K562 (cell line): ENCODE results near the gene C6orf89. TPM values are rescaled to one million over a fixed set of nuclear protein-coding genes. Genes with fewer than 3 reads are reported as not detected.
A peak's percentile ranks its signal among the peaks of the same experiment; 100 is the strongest.

Experiments
- ATAC-seq: fragments of 200-7000 bp; cut with Tn5 transposase; 3 replicates; pipeline ENCODE4 v1.9.1; 2020; ENCODE audit warnings: moderate library complexity
- BruUV-seq: library from RNA; stranded (reverse); fragments of 400-500 nt; replicated peaks from 2 replicates; lab custom pipeline; 2021; lab: Mats Ljungman, UMichigan
- CTCF ChIA-PET: fragments of 300-600 bp; formaldehyde crosslinking; extraction: SDS; loops from one replicate; lab custom pipeline; 2021; ENCODE audit warnings: low intra/inter-chr PET ratio; lab: Yijun Ruan, JAX
- POLR2A ChIA-PET: fragments of 300-600, 350-650 bp; sonication (Branson Sonifier 250); formaldehyde crosslinking; extraction: SDS; loops from one replicate; lab custom pipeline; 2021; ENCODE audit warnings: antibody characterized with exemption, inconsistent platforms; lab: Yijun Ruan, JAX
- DNase-seq, 4 experiments: peaks; one replicate each; pipeline versions ENCODE4 v3.0.0 to v3.0.0-alpha.2; 2011 to 2018; ENCODE audit warnings: low spot score in 3 of 4, mixed read lengths in 3 of 4; ENCODE audit errors: extremely low read depth in 1 of 4
- FAIRE-seq: peaks from 2 replicates; lab custom pipeline; 2011; peaks lifted over from hg19 to GRCh38; lab: Jason Lieb, UNC
- H2AFZ ChIP-seq: 2 replicates; pipeline ENCODE4 v1.6.0; 2011; ENCODE audit warnings: low read depth, low read length, control low read depth, inconsistent platforms
- H3K27ac ChIP-seq: fragments of 200-600 bp; 3 replicates; pipeline ENCODE4 v1.8.0; 2011; ENCODE audit warnings: low read depth, mild to moderate bottlenecking, control low read depth, inconsistent platforms, low read length, moderate library complexity, mixed read lengths; ENCODE audit errors: extremely low read depth
- H3K27me3 ChIP-seq, 2 experiments: fragments of 300-600 bp in 1 of 2; 2 replicates in 1 of 2; 3 replicates in 1 of 2; pipeline versions ENCODE4 v1.6.0 to v1.8.0; 2011; ENCODE audit warnings: inconsistent platforms in 2 of 2, low read length in 2 of 2, mild to moderate bottlenecking in 1 of 2, mixed read lengths in 1 of 2, moderate library complexity in 1 of 2; ENCODE audit not compliant: control insufficient read depth in 2 of 2, insufficient read depth in 2 of 2
- H3K36me3 ChIP-seq: fragments of 300-600 bp; 3 replicates; pipeline ENCODE4 v1.8.0; 2011; ENCODE audit warnings: mild to moderate bottlenecking, low read length, inconsistent platforms; ENCODE audit not compliant: control insufficient read depth, insufficient read depth
- H3K4me1 ChIP-seq, 2 experiments: fragments of 200-600 bp in 1 of 2; replicated peaks in 1 of 2; 2 replicates in 1 of 2; 3 replicates in 1 of 2; pipeline versions ENCODE4 v1.5.1 to v1.8.0; 2011; ENCODE audit warnings: inconsistent platforms in 2 of 2, low read length in 2 of 2, mild to moderate bottlenecking in 1 of 2, mixed read lengths in 1 of 2, moderate library complexity in 1 of 2; ENCODE audit not compliant: control insufficient read depth in 2 of 2, insufficient read depth in 2 of 2
- H3K4me2 ChIP-seq: 2 replicates; pipeline ENCODE4 v1.6.1; 2011; ENCODE audit warnings: low read length, control low read depth, inconsistent platforms, mixed read lengths; ENCODE audit not compliant: insufficient read depth
- H3K4me3 ChIP-seq: fragments of 200-600 bp; sonication (generic), shearing (Covaris generic); 2 replicates; pipeline ENCODE4 v1.5.1; 2016; ENCODE audit warnings: control low read depth, inconsistent platforms
- H3K79me2 ChIP-seq: fragments of 200-600 bp; 3 replicates; pipeline ENCODE4 v1.8.0; 2011; ENCODE audit warnings: low read length, inconsistent platforms; ENCODE audit not compliant: control insufficient read depth, insufficient read depth
- H3K9ac ChIP-seq, 2 experiments: 2 replicates each; pipeline versions ENCODE4 v1.6.0 to v1.6.1; 2011; ENCODE audit warnings: low read depth in 2 of 2, low read length in 2 of 2, control low read depth in 1 of 2, inconsistent platforms in 1 of 2, mild to moderate bottlenecking in 1 of 2, mixed read lengths in 1 of 2; ENCODE audit not compliant: insufficient read depth in 1 of 2
- H3K9me1 ChIP-seq: one replicate; pipeline ENCODE4 v1.6.0; 2011; ENCODE audit warnings: inconsistent platforms, mild to moderate bottlenecking, low read length, moderate library complexity; ENCODE audit not compliant: control insufficient read depth, insufficient read depth
- H3K9me3 ChIP-seq: replicated peaks from 2 replicates; pipeline ENCODE4 v1.5.1; 2011; ENCODE audit warnings: low read depth, low read length, inconsistent platforms; ENCODE audit not compliant: control insufficient read depth, insufficient read depth
- H4K20me1 ChIP-seq: replicated peaks from 2 replicates; pipeline ENCODE4 v1.6.1; 2011; ENCODE audit warnings: low read length, inconsistent platforms, mixed read lengths; ENCODE audit not compliant: control insufficient read depth, insufficient read depth
- GTF2B ChIP-seq: IDR thresholded peaks from 2 replicates; pipeline ENCODE4 v1.6.1; 2011; ENCODE audit not compliant: insufficient read length; ENCODE audit errors: extremely low read depth
- HNRNPUL1 ChIP-seq: fragments of 200-400 bp; formaldehyde crosslinking; IDR thresholded peaks from 2 replicates; pipeline ENCODE4 v1.6.1; 2017; ENCODE audit warnings: low read length
- MEIS2 ChIP-seq: fragments of 450-650 bp; IDR thresholded peaks from 2 replicates; pipeline ENCODE4 v1.6.1; 2014; ENCODE audit warnings: mild to moderate bottlenecking; ENCODE audit not compliant: partially characterized antibody
- MYC ChIP-seq, 2 experiments: fragments of 250-450 bp in 1 of 2; sonication (Bioruptor Pico) in 1 of 2; IDR thresholded peaks; 2 replicates each; pipeline versions ENCODE4 v1.5.1 to v1.6.1; 2012 to 2021; ENCODE audit warnings: low read depth in 2 of 2, borderline replicate concordance in 1 of 2, improper control_type of control experiment in 1 of 2, low read length in 1 of 2, mild to moderate bottlenecking in 1 of 2, moderate library complexity in 1 of 2
- TSHZ1 ChIP-seq: fragments of 250-450 bp; sonication (Bioruptor Pico); IDR thresholded peaks from 2 replicates; pipeline ENCODE4 v1.4.0; 2020; ENCODE audit warnings: mild to moderate bottlenecking, moderate library complexity
- ZKSCAN1 ChIP-seq: fragments of 150-350 bp; IDR thresholded peaks from 2 replicates; pipeline ENCODE4 v1.6.1; 2016; ENCODE audit warnings: low read depth, low read length
- ZNF668 ChIP-seq: fragments of 250-450 bp; sonication (Bioruptor Pico); IDR thresholded peaks from 2 replicates; pipeline ENCODE4 v1.8.0; 2022; ENCODE audit warnings: mild to moderate bottlenecking, inconsistent platforms
- ZNF780A ChIP-seq: fragments of 250-450 bp; sonication (Bioruptor Pico); IDR thresholded peaks from 2 replicates; pipeline ENCODE4 v1.5.0; 2021; ENCODE audit warnings: mild to moderate bottlenecking
- WGBS: fragments of 100-300 bp; shearing (Covaris generic); methylation state at CpG from one replicate; pipeline ENCODE4 v1.1.6; 2016; ENCODE audit warnings: low coverage, mixed read lengths; ENCODE audit not compliant: insufficient coverage; ENCODE audit errors: missing lambda C conversion rate; 5-methylcytosine and 5-hydroxymethylcytosine counted together
- in situ Hi-C: fragments of 300-500 bp; cut with MboI; formaldehyde crosslinking; loops from 4 replicates; pipeline ENCODE4 v1.15.0; 2018; ENCODE audit warnings: inconsistent platforms, mixed read lengths
- intact Hi-C: fragments of 100-400 bp; cut with micrococcal nuclease; formaldehyde crosslinking; loops from 2 replicates; pipeline ENCODE4 v1.14.2; 2022
- polyA plus RNA-seq, 8 experiments: library from polyadenylated mRNA; depleted of rRNA in 4 of 8; stranded (reverse) in 5 of 8; unstranded in 3 of 8; fragments of >200 nt; fragmentation: Nextera tagmentation in 2 of 8; fragmentation: Illumina TruSeq in 1 of 8; extraction: Ambion mirVana in 2 of 8; extraction: Trizol in 1 of 8; gene quantifications; 2 replicates each; pipeline versions ENCODE4 v1.2.1 to v1.2.3, GENCODE V29; 2011 to 2014; ENCODE audit warnings: inconsistent platforms in 1 of 8, missing spikeins in 1 of 8
- total RNA-seq, 7 experiments: library from RNA; depleted of rRNA in 6 of 7; stranded (reverse); fragments of >200 nt in 6 of 7; fragmentation: Illumina TruSeq in 2 of 7; extraction: Trizol in 2 of 7; gene quantifications; 2 replicates each; pipeline versions ENCODE4 v1.2.1 to v1.2.3, GENCODE V29; 2011 to 2021; ENCODE audit warnings: low replicate concordance in 1 of 7

The C6orf89 gene
- total and polyA plus RNA-seq, 9 of the 15 experiments (the other 6 are each of a cell fraction or from before 2014, with no cell fraction given) = 35.2 to 111 (median 58.5) TPM

- no peak for DNase-seq
- H3K9me1 ChIP-seq = no peaks in the 10 kb centered on the region
- H3K79me2 ChIP-seq = no peaks in the 10 kb centered on the region
- H3K4me1 ChIP-seq = peaks cover 0 to 7% of the 10 kb centered on the region in 2 experiments; a peak in 3 of 5 replicates
- H4K20me1 ChIP-seq = peaks cover 8% of the 10 kb centered on the region; the same call in 1 of the 2 replicates
- ATAC-seq = no peak
- H3K36me3 ChIP-seq = no peaks in the 10 kb centered on the region
- no TSS peak for BruUV-seq
- no peak overlapping the region for H3K4me3 ChIP-seq
- H3K4me2 ChIP-seq = no peak overlapping the region
- intact Hi-C loops (no loop called here), in situ Hi-C loops (no loop called here)
- H3K9me3 ChIP-seq = no peaks in the 10 kb centered on the region
- no peak overlapping the region for H3K9ac ChIP-seq
- H2AFZ ChIP-seq = no peak overlapping the region
- ChIA-PET POLR2A (no interaction called here), CTCF (no interaction called here)
- no peak for TF ChIP-seq HNRNPUL1
- no peak for TF ChIP-seq ZNF780A (CRISPR knock-in tag)
- no peak for TF ChIP-seq ZNF668 (CRISPR knock-in tag)
- TF ChIP-seq MYC (IDR thresholded peaks at IDR 0.05; ENCODE audit: low read depth, low read length) = no peak
- TF ChIP-seq MYC (CRISPR knock-in tag; IDR thresholded peaks at IDR 0.05; ENCODE audit: borderline replicate concordance, low read depth) = no peak
- TF ChIP-seq ZKSCAN1 = no peak
- peak; percentile 35 for TF ChIP-seq MEIS2
- TF ChIP-seq GTF2B = no peak
- no peak for TF ChIP-seq TSHZ1 (CRISPR knock-in tag)
- peaks cover 6 to 23% of the 10 kb centered on the region in 2 experiments for H3K27me3 ChIP-seq
- FAIRE-seq = no peak
- 4% methylated on average over 2 of the region's 2 CpGs for WGBS
- H3K27ac ChIP-seq = no peak overlapping the region
These were observed 47.4 kb downstream of the C6orf89 start for GRCh38 chr6:36933102-36933501.
